NB4 (cell line): ENCODE measurements around the gene ELAVL3.

ENCODE experiments used
- DNase-seq: peaks from one replicate; pipeline ENCODE4 v3.0.0; 2010; ENCODE audit warnings: low read depth
- H3K4me3 ChIP-seq: one replicate; pipeline ENCODE4 v1.5.1; 2011; ENCODE audit warnings: mild to moderate bottlenecking, low read depth, low read length, moderate library complexity
- CTCF ChIP-seq: IDR thresholded peaks from one replicate; pipeline ENCODE4 v1.5.1; 2012; ENCODE audit warnings: low read depth, low read length
- MYC ChIP-seq: IDR thresholded peaks from 2 replicates; pipeline ENCODE4 v1.6.1; 2011; ENCODE audit warnings: low read depth, low read length
- POLR2A ChIP-seq: IDR thresholded peaks from 2 replicates; pipeline ENCODE4 v1.6.1; 2011; ENCODE audit warnings: mild to moderate bottlenecking; ENCODE audit not compliant: insufficient read length; ENCODE audit errors: extremely low read depth
- TF ChIP-seq, protein P1 (sequence below): IDR thresholded peaks from 2 replicates; pipeline ENCODE4 v1.6.1; 2011; ENCODE audit warnings: low read depth, low read length

ELAVL3 gene

GRCh38 chr19:11425719-11426457 is 55.0 kb downstream of the ELAVL3 start:
- no peak for TF ChIP-seq POLR2A
- TF ChIP-seq MYC, result no peak
- TF ChIP-seq, protein P1, sequence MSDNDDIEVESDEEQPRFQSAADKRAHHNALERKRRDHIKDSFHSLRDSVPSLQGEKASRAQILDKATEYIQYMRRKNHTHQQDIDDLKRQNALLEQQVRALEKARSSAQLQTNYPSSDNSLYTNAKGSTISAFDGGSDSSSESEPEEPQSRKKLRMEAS, result no peak
- no peak for TF ChIP-seq CTCF
- H3K4me3 ChIP-seq, result no peak overlapping the region
- no peak for DNase-seq

- H3K4me3 ChIP-seq, result no peak overlapping the region
- no peak for TF ChIP-seq MYC
- no peak for TF ChIP-seq POLR2A
- TF ChIP-seq, protein P1, result no peak
- no peak for TF ChIP-seq CTCF
- DNase-seq, result no peak
Measured at GRCh38 chr19:11423791-11424181, 57.1 kb downstream of the ELAVL3 start.

DNA sequence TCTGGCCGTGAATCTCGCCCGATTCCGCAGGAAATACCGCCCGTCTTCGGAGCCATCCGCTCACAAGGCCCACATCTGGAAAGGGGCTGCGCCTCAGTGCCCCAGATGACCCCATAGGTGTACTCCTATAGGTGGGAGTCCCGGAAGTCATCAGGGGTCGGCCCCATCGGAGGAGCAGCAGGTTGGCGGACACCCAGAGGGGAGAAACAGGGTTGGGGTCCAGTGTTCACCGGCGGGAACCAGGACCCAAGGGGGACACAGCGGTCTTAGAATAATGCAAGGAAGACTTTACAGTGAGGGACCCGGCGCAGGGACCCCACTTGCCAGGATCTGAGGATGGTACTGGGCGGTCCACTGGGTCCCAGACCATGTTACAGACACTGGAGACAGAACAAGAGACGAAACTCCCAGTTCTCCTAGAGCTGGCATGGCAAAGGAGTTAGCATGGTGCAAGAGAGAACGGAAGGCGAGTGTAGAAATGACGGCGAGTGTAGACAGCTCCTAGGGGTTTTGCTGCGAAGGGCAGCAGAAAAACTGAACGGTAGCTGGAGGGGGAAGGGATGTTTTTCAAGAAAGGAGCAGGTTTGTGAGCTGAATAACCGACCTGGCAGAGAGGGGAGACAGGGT is 57.6 kb downstream of the ELAVL3 start:
- TF ChIP-seq POLR2A, result no peak
- TF ChIP-seq, protein P1, result no peak
- no peak for TF ChIP-seq CTCF
- no peak for TF ChIP-seq MYC
- H3K4me3 ChIP-seq, result no peak overlapping the region
- DNase-seq, result no peak

GRCh38 chr19:11422163-11423065 is 58.4 kb downstream of the ELAVL3 start:
- H3K4me3 ChIP-seq, result no peak overlapping the region
- peak; percentile 66 for DNase-seq
- TF ChIP-seq, protein P1, result 0 out of 2 replicates have a peak, but pooled peaks have one; percentile 20
- TF ChIP-seq MYC, result no peak

GRCh38 chr19:11421371-11422098 is 59.3 kb downstream of the ELAVL3 start:
- H3K4me3 ChIP-seq, result no peak overlapping the region
- TF ChIP-seq MYC (no peak), POLR2A (no peak), CTCF (no peak)
- TF ChIP-seq, protein P1, result no peak
- DNase-seq, result no peak
